Common myeloid progenitor, CD34-positive (primary cell): ENCODE results near the gene GUK1.

Experiments used
- CTCF ChIA-PET: fragments of 350-600 bp; sonication (Branson Sonifier 250); formaldehyde crosslinking; loops from one replicate; lab custom pipeline; 2021; ENCODE audit warnings: antibody characterized with exemption; lab: Charles Lee
- POLR2A ChIA-PET: fragments of 350-600 bp; sonication (Branson Sonifier 250); formaldehyde crosslinking; loops from one replicate; lab custom pipeline; 2021; ENCODE audit warnings: antibody characterized with exemption; lab: Charles Lee
- DNase-seq, 3 donors: peaks; one replicate each; pipeline versions ENCODE4 v3.0.0 to v3.0.0-alpha.2; 2013
- H3K27ac ChIP-seq, 2 experiments: 1 replicate in 1 of 2; 2 replicates in 1 of 2; pipeline ENCODE4 v1.7.0; 2013; ENCODE audit warnings: inconsistent platforms in 2 of 2, low read length in 2 of 2, mild to moderate bottlenecking in 2 of 2, low read depth in 1 of 2, moderate library complexity in 1 of 2; ENCODE audit not compliant: severe bottlenecking in 2 of 2, insufficient read depth in 1 of 2, poor library complexity in 1 of 2
- H3K27me3 ChIP-seq, 5 experiments: replicated peaks in 2 of 5; 1 replicate in 3 of 5; 2 replicates in 2 of 5; pipeline versions ENCODE4 v1.6.1 to v1.7.0; 2013; ENCODE audit warnings: low read length in 4 of 5, mild to moderate bottlenecking in 2 of 5, moderate library complexity in 2 of 5, inconsistent platforms in 1 of 5; ENCODE audit not compliant: insufficient read depth in 5 of 5, control insufficient read depth in 4 of 5
- H3K36me3 ChIP-seq, 4 experiments: 1 replicate in 2 of 4; 2 replicates in 2 of 4; pipeline versions ENCODE4 v1.6.1 to v1.7.0; 2013; ENCODE audit warnings: low read length in 3 of 4, control low read depth in 1 of 4, mild to moderate bottlenecking in 1 of 4; ENCODE audit not compliant: control insufficient read depth in 4 of 4, insufficient read depth in 4 of 4
- H3K4me1 ChIP-seq, 4 experiments: 1 replicate in 3 of 4; 2 replicates in 1 of 4; pipeline versions ENCODE4 v1.6.1 to v1.7.1; 2013; ENCODE audit warnings: low read length in 3 of 4, mild to moderate bottlenecking in 3 of 4, control low read depth in 1 of 4, inconsistent platforms in 1 of 4, moderate library complexity in 1 of 4; ENCODE audit not compliant: control insufficient read depth in 4 of 4, insufficient read depth in 4 of 4; ENCODE audit errors: control extremely low read depth in 1 of 4
- H3K4me3 ChIP-seq, 7 experiments: 1 replicate in 4 of 7; 2 replicates in 3 of 7; pipeline versions ENCODE4 v1.5.1 to v1.7.0; 2013; ENCODE audit warnings: mild to moderate bottlenecking in 7 of 7, low read length in 6 of 7, moderate library complexity in 6 of 7, inconsistent platforms in 2 of 7, low read depth in 2 of 7, control low read depth in 1 of 7; ENCODE audit not compliant: insufficient read depth in 4 of 7, control insufficient read depth in 1 of 7; ENCODE audit errors: extremely low read depth in 1 of 7
- H3K9me3 ChIP-seq, 5 experiments: 1 replicate in 4 of 5; 2 replicates in 1 of 5; pipeline versions ENCODE4 v1.6.1 to v1.7.1; 2013; ENCODE audit warnings: low read length in 4 of 5, mild to moderate bottlenecking in 2 of 5, inconsistent platforms in 1 of 5, low read depth in 1 of 5, moderate library complexity in 1 of 5; ENCODE audit not compliant: control insufficient read depth in 4 of 5, insufficient read depth in 2 of 5; ENCODE audit errors: control extremely low read depth in 1 of 5
- WGBS: methylation state at CpG from one replicate; pipeline ENCODE4 v1.1.5; 2013; ENCODE audit not compliant: insufficient coverage; 5-methylcytosine and 5-hydroxymethylcytosine counted together

The GUK1 gene

GRCh38 chr1:228123505-228123904, 16.6 kb upstream of the GUK1 start:
- H3K4me1 ChIP-seq = peaks cover 0 to 6% (median 0%) of the 10 kb centered on the region in 4 experiments
- no peak for DNase-seq
- H3K4me3 ChIP-seq = no peak overlapping the region
- H3K27ac ChIP-seq = no peak overlapping the region
- ChIA-PET CTCF (interaction anchor here (0.8 to 2.0 kb wide), 5 partner anchors 9 to 120 kb away, joined by 3 to 7 read pairs (median 4); no protein-coding TSS in a partner anchor), POLR2A (no interaction called here)
- H3K36me3 ChIP-seq = no peaks in the 10 kb centered on the region
- peaks cover 0 to 2% (median 0%) of the 10 kb centered on the region in 5 experiments for H3K27me3 ChIP-seq
- H3K9me3 ChIP-seq = no peaks in the 10 kb centered on the region
- 90% methylated on average over 2 of the region's 2 CpGs for WGBS

- DNase-seq = no peak
- 91% methylated on average over 5 of the region's 5 CpGs for WGBS
- Histone ChIP-seq H3K4me3 (no peak overlapping the region), H3K27ac (no peak overlapping the region), H3K27me3 (peaks cover 0 to 2% (median 0%) of the 10 kb centered on the region in 5 experiments), H3K36me3 (no peaks in the 10 kb centered on the region), H3K4me1 (peaks cover 0 to 6% (median 0%) of the 10 kb centered on the region in 4 experiments), H3K9me3 (no peaks in the 10 kb centered on the region)
- POLR2A ChIA-PET = no interaction called here
- CTCF ChIA-PET = interaction anchor here (1.5 to 1.8 kb wide), 2 partner anchors 10 to 12 kb away, joined by 5 to 6 read pairs; no protein-coding TSS in a partner anchor
Observed at GRCh38 chr1:228125185-228125584, 14.9 kb upstream of the GUK1 start.

- CTCF ChIA-PET = interaction anchor here (0.6 to 12.8 kb wide), 8 partner anchors 8 to 265 kb away, joined by 3 to 136 read pairs (median 5); partner anchors contain the start of gene IBA57
- WGBS = 100% methylated on average over 1 of the region's 2 CpGs
Observed at GRCh38 chr1:228131766-228132165, 8.3 kb upstream of the GUK1 start.

GRCh38 chr1:228134591-228134990, 5.5 kb upstream of the GUK1 start:
- ChIA-PET POLR2A (no interaction called here), CTCF (interaction anchor here (0.7 to 12.8 kb wide), 2 partner anchors 22 to 31 kb away, joined by 3 to 136 read pairs; partner anchors contain the start of gene IBA57)
- peaks cover 0 to 2% (median 0%) of the 10 kb centered on the region in 5 experiments for H3K27me3 ChIP-seq
- H3K4me3 ChIP-seq = no peak overlapping the region
- 99% methylated on average over 11 of the region's 12 CpGs for WGBS
- H3K4me1 ChIP-seq = peaks cover 0 to 19% (median 17%) of the 10 kb centered on the region in 4 experiments
- H3K36me3 ChIP-seq = no peaks in the 10 kb centered on the region
- no peak for DNase-seq
- H3K27ac ChIP-seq = no peak overlapping the region
- H3K9me3 ChIP-seq = no peaks in the 10 kb centered on the region

More at GRCh38 chr1:228131766-228132165, 8.3 kb upstream of the GUK1 start:
- no peaks in the 10 kb centered on the region for H3K36me3 ChIP-seq
- POLR2A ChIA-PET = no interaction called here
- H3K27me3 ChIP-seq = peaks cover 0 to 2% (median 0%) of the 10 kb centered on the region in 5 experiments
- no peaks in the 10 kb centered on the region for H3K9me3 ChIP-seq
- H3K4me1 ChIP-seq = peaks cover 0 to 5% (median 1%) of the 10 kb centered on the region in 4 experiments
- no peak for DNase-seq
- no peak overlapping the region for H3K4me3 ChIP-seq
- no peak overlapping the region for H3K27ac ChIP-seq

- no peak overlapping the region for H3K27ac ChIP-seq
- no peak overlapping the region for H3K4me3 ChIP-seq
- WGBS = no CpG with 5 or more reads among the region's 1 CpG
- ChIA-PET POLR2A (interaction anchor here (0.7 kb wide), 1 partner anchor 307 kb away, joined by 3 read pairs; no protein-coding TSS in a partner anchor), CTCF (interaction anchor here (0.7 to 12.8 kb wide), 5 partner anchors 11 to 72 kb away, joined by 3 to 136 read pairs (median 3); partner anchors contain the start of gene IBA57)
- H3K9me3 ChIP-seq = no peaks in the 10 kb centered on the region
- peaks cover 0 to 3% (median 0%) of the 10 kb centered on the region in 4 experiments for H3K36me3 ChIP-seq
- H3K4me1 ChIP-seq = peaks cover 4 to 33% (median 29%) of the 10 kb centered on the region in 4 experiments
- peaks cover 0 to 2% (median 0%) of the 10 kb centered on the region in 5 experiments for H3K27me3 ChIP-seq
- DNase-seq = peak in 2 of 3 donors; percentile 44 to 51
Observed at GRCh38 chr1:228136901-228137300, 3.2 kb upstream of the GUK1 start.

GRCh38 chr1:228139406-228139930, 611 bp upstream of the GUK1 start:
- CTCF ChIA-PET = interaction anchor here (1.1 to 12.8 kb wide), 2 partner anchors 26 to 39 kb away, joined by 3 to 136 read pairs; partner anchors contain the start of gene IBA57
- Histone ChIP-seq H3K9me3 (no peaks in the 10 kb centered on the region), H3K27me3 (peaks cover 0 to 2% (median 0%) of the 10 kb centered on the region in 5 experiments), H3K36me3 (peaks cover under 1 to 8% (median 2%) of the 10 kb centered on the region in 4 experiments), H3K4me3 (peak overlapping the region; percentile 48 to 97 (median 90)), H3K4me1 (peaks cover 4 to 44% (median 40%) of the 10 kb centered on the region in 4 experiments), H3K27ac (peak overlapping the region; percentile 87 to 95)
- 39% methylated on average over 22 of the region's 30 CpGs for WGBS
- no peak for DNase-seq
- POLR2A ChIA-PET = interaction anchor here (0.7 to 1.8 kb wide), 2 partner anchors 26 to 32 kb away, joined by 3 to 7 read pairs; partner anchors contain the start of gene IBA57
